ENCODE results near the gene CLDN25. TPM values are rescaled to one million over a fixed set of nuclear protein-coding genes. Genes with fewer than 3 reads are reported as not detected.

Gene CLDN25
- total and polyA plus RNA-seq, 2 of the 13 experiments (the other 11 are each of a cell fraction or from before 2014, with no cell fraction given): not detected

DNA sequence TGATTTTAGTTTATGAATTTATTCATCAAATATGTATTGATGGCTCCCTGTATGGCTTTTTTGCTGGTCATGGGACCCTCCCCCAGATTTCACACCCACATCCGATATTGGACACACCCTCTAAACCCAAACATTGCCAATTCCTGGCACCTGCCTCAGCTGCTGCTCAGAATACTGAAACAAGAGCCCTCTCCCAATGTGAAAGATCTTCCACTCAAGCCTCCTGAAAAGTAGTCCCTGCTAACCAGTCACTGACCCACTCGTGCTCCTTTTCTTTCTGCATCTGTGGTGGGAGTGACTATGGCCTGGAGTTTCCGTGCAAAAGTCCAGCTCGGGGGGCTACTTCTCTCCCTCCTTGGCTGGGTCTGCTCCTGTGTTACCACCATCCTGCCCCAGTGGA is at the start of gene CLDN25 (continued):
- TF ChIP-seq ZNF337 (CRISPR knock-in tag; IDR thresholded peaks at IDR 0.05; ENCODE audit: borderline replicate concordance, low read depth): no peak
- TF ChIP-seq, protein P1, sequence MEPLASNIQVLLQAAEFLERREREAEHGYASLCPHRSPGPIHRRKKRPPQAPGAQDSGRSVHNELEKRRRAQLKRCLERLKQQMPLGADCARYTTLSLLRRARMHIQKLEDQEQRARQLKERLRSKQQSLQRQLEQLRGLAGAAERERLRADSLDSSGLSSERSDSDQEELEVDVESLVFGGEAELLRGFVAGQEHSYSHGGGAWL (CRISPR knock-in tag; IDR thresholded peaks at IDR 0.05): no peak
- no peak for TF ChIP-seq REPIN1 (CRISPR knock-in tag; IDR thresholded peaks at IDR 0.05; ENCODE audit: borderline replicate concordance, low read depth)
- TF ChIP-seq, protein P2, sequence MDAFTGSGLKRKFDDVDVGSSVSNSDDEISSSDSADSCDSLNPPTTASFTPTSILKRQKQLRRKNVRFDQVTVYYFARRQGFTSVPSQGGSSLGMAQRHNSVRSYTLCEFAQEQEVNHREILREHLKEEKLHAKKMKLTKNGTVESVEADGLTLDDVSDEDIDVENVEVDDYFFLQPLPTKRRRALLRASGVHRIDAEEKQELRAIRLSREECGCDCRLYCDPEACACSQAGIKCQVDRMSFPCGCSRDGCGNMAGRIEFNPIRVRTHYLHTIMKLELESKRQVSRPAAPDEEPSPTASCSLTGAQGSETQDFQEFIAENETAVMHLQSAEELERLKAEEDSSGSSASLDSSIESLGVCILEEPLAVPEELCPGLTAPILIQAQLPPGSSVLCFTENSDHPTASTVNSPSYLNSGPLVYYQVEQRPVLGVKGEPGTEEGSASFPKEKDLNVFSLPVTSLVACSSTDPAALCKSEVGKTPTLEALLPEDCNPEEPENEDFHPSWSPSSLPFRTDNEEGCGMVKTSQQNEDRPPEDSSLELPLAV (CRISPR knock-in tag; conservative IDR thresholded peaks at IDR 0.05; ENCODE audit: low read depth): no peak

DNA sequence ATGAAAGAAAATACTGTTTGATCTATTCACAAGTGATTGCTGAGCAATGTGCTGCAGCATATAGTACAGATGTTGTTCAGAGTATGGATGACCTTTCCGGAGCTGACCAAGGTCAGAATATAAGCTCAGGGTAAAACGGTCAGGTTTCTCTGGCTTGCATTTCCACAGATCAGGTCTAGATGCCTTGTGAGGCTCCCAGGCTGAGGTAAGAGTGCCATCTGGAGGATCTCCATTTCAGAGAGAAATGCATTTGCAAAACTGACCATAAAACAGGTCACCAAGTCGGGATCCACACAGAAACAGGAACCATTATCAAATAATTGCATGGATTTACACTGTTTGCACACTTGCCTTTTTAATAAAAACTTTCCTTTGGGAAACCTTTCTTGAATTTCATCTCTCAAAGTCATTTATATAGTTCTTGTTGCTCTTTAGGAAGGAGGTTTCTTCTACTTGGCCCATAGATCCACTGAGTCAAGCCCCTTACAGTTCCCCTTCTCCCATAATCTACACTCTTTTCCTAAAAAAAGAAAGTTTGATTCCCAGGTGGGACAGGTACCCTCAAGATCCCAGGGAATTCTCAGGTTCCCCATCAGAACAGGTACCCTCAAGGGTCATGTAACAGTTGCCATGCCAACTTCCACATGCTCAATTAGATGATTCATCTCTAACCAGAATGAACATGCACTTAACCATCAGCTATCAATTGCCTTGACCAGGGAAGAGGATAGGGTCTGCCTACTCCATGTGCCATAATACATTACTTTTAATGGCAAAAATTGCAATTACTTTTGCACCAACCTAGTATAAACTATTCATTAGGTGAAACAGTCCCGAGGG is 48.5 kb upstream of the CLDN25 start:
- Histone ChIP-seq H2AFZ (ENCODE audit: low read length) (no peak overlapping the region), H3K27me3 (ENCODE audit: control insufficient read depth in 1 of 2, insufficient read depth in 2 of 2, low read length in 2 of 2) (no peaks in the 10 kb centered on the region), H3K4me3 (replicated peaks in 1 of 3; ENCODE audit: insufficient read depth in 1 of 3, low read depth in 2 of 3, low read length in 3 of 3) (no peak overlapping the region), H3K79me2 (ENCODE audit: insufficient read depth, low read length) (no peaks in the 10 kb centered on the region), H3K36me3 (replicated peaks in 1 of 2; ENCODE audit: control insufficient read depth in 1 of 2, insufficient read depth in 2 of 2, low read length in 2 of 2) (peaks cover 3 to 20% of the 10 kb centered on the region in 2 experiments; a peak in 3 of 5 replicates), H3K9me3 (ENCODE audit: low read length) (no peaks in the 10 kb centered on the region), H3K27ac (ENCODE audit: extremely low read length, insufficient read depth, low read length) (no peak overlapping the region), H3K4me2 (ENCODE audit: low read depth, low read length) (no peak overlapping the region), H3K9ac (ENCODE audit: insufficient read depth, low read depth, low read length) (no peak overlapping the region), H3K4me1 (ENCODE audit: insufficient read depth, low read length) (peaks cover 3% of the 10 kb centered on the region), H4K20me1 (ENCODE audit: insufficient read depth, low read length) (no peaks in the 10 kb centered on the region)
- intact Hi-C loops (cut with micrococcal nuclease; ENCODE audit: unreplicated experiment): loop anchor here (1.0 to 5.0 kb wide), 3 partner anchors 199 to 426 kb away; no protein-coding TSS in a partner anchor
- 42% methylated on average over 4 of the region's 4 CpGs for WGBS (ENCODE audit: low lambda C conversion rate)
- peak; percentile 87 for ATAC-seq
- BruUV-seq (replicated peaks): no TSS peak
- peak; percentile 82 for FAIRE-seq
- in situ Hi-C loops (cut with HindIII; ENCODE audit: extremely low pct_ligation_motif_present, low pct_unique_long_range_greater_than_20kb): loop anchor here (5.0 to 25.0 kb wide), 2 partner anchors 194 to 424 kb away; no protein-coding TSS in a partner anchor
- ChIA-PET CTCF (ENCODE audit: low intra/inter-chr PET ratio, low total read pairs) (interaction anchor here (1.5 kb wide), 1 partner anchor 426 kb away, joined by 6 read pairs; no protein-coding TSS in a partner anchor), POLR2A (no interaction called here)
- peak; percentile 47 for DNase-seq (ENCODE audit: low spot score)
- TF ChIP-seq, protein P3, sequence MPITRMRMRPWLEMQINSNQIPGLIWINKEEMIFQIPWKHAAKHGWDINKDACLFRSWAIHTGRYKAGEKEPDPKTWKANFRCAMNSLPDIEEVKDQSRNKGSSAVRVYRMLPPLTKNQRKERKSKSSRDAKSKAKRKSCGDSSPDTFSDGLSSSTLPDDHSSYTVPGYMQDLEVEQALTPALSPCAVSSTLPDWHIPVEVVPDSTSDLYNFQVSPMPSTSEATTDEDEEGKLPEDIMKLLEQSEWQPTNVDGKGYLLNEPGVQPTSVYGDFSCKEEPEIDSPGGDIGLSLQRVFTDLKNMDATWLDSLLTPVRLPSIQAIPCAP (CRISPR knock-in tag; IDR thresholded peaks at IDR 0.05; ENCODE audit: low read depth): no peak
- TF ChIP-seq STAG1 (CRISPR knock-in tag; IDR thresholded peaks at IDR 0.05): peak; percentile 82
- TF ChIP-seq SMC3 (IDR thresholded peaks at IDR 0.05; ENCODE audit: low read length): peak; percentile 82
- TF ChIP-seq, protein P4, sequence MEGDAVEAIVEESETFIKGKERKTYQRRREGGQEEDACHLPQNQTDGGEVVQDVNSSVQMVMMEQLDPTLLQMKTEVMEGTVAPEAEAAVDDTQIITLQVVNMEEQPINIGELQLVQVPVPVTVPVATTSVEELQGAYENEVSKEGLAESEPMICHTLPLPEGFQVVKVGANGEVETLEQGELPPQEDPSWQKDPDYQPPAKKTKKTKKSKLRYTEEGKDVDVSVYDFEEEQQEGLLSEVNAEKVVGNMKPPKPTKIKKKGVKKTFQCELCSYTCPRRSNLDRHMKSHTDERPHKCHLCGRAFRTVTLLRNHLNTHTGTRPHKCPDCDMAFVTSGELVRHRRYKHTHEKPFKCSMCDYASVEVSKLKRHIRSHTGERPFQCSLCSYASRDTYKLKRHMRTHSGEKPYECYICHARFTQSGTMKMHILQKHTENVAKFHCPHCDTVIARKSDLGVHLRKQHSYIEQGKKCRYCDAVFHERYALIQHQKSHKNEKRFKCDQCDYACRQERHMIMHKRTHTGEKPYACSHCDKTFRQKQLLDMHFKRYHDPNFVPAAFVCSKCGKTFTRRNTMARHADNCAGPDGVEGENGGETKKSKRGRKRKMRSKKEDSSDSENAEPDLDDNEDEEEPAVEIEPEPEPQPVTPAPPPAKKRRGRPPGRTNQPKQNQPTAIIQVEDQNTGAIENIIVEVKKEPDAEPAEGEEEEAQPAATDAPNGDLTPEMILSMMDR (CRISPR knock-in tag; IDR thresholded peaks at IDR 0.05): peak; percentile 79
- TF ChIP-seq RAD21 (CRISPR knock-in tag; IDR thresholded peaks at IDR 0.05): peak; percentile 55
- TF ChIP-seq ZNF749 (CRISPR knock-in tag; IDR thresholded peaks at IDR 0.05; ENCODE audit: borderline replicate concordance): no peak
- no peak for TF ChIP-seq RFXANK (CRISPR knock-in tag; IDR thresholded peaks at IDR 0.05)
- TF ChIP-seq, protein P5, sequence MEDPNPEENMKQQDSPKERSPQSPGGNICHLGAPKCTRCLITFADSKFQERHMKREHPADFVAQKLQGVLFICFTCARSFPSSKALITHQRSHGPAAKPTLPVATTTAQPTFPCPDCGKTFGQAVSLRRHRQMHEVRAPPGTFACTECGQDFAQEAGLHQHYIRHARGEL (CRISPR knock-in tag; IDR thresholded peaks at IDR 0.05): no peak
- TF ChIP-seq, protein P6, sequence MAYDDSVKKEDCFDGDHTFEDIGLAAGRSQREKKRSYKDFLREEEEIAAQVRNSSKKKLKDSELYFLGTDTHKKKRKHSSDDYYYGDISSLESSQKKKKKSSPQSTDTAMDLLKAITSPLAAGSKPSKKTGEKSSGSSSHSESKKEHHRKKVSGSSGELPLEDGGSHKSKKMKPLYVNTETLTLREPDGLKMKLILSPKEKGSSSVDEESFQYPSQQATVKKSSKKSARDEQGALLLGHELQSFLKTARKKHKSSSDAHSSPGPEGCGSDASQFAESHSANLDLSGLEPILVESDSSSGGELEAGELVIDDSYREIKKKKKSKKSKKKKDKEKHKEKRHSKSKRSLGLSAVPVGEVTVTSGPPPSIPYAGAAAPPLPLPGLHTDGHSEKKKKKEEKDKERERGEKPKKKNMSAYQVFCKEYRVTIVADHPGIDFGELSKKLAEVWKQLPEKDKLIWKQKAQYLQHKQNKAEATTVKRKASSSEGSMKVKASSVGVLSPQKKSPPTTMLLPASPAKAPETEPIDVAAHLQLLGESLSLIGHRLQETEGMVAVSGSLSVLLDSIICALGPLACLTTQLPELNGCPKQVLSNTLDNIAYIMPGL (CRISPR knock-in tag; IDR thresholded peaks at IDR 0.05; ENCODE audit: borderline replicate concordance in 1 of 2, low read depth in 1 of 2): 0 out of 4 replicates have a peak, but pooled peaks of 1 of the 2 experiments have one; percentile 20
- TF ChIP-seq ISL2 (CRISPR knock-in tag; IDR thresholded peaks at IDR 0.05): 0 out of 2 replicates have a peak, but pooled peaks have one; percentile 15
